Natural killer cell (primary cell): Measurements from ENCODE around the gene STK32B. TPM values are rescaled to one million over a fixed set of nuclear protein-coding genes. Genes with fewer than 3 reads are reported as not detected.

Experiments
- ATAC-seq, 3 donors: fragments of 150-1000 bp in 2 of 3; fragments of 200-7000 bp in 1 of 3; cut with Tn5 transposase; 1 replicate in 1 of 3; 2 replicates in 2 of 3; pipeline ENCODE4 v1.10.0; 2021; ENCODE audit warnings: mild to moderate bottlenecking in 2 of 3, moderate library complexity in 2 of 3
- DNase-seq, 2 donors: peaks; one replicate each; pipeline versions ENCODE4 v3.0.0 to v3.0.0-alpha.2; 2013 to 2021; ENCODE audit warnings: mixed read lengths in 1 of 2
- H3K27ac ChIP-seq: one replicate; pipeline ENCODE4 v1.5.1; 2013; ENCODE audit warnings: mild to moderate bottlenecking, low read length
- H3K27me3 ChIP-seq: one replicate; pipeline ENCODE4 v1.6.1; 2013; ENCODE audit warnings: low read length; ENCODE audit not compliant: control insufficient read depth, insufficient read depth
- H3K36me3 ChIP-seq: one replicate; pipeline ENCODE4 v1.6.1; 2013; ENCODE audit warnings: low read length; ENCODE audit not compliant: control insufficient read depth, insufficient read depth
- H3K4me1 ChIP-seq: one replicate; pipeline ENCODE4 v1.6.1; 2013; ENCODE audit warnings: low read length; ENCODE audit not compliant: control insufficient read depth, insufficient read depth
- H3K4me3 ChIP-seq: one replicate; pipeline ENCODE4 v1.5.1; 2013; ENCODE audit warnings: low read length
- H3K9me3 ChIP-seq: one replicate; pipeline ENCODE4 v1.6.1; 2013; ENCODE audit warnings: low read length; ENCODE audit not compliant: control insufficient read depth, insufficient read depth
- H3K27ac Mint-ChIP-seq, 2 donors: one replicate each; pipeline ENCODE4 v1.8.0; 2022; ENCODE audit warnings: mild to moderate bottlenecking in 2 of 2, mixed read lengths in 2 of 2, moderate library complexity in 1 of 2
- H3K27me3 Mint-ChIP-seq, 2 donors: one replicate each; pipeline ENCODE4 v1.8.0; 2022; ENCODE audit warnings: low read depth in 2 of 2, mixed read lengths in 2 of 2
- H3K36me3 Mint-ChIP-seq: one replicate; pipeline ENCODE4 v1.8.0; 2022; ENCODE audit warnings: mixed read lengths
- H3K4me1 Mint-ChIP-seq, 2 donors: one replicate each; pipeline ENCODE4 v1.8.0; 2022; ENCODE audit warnings: mixed read lengths in 2 of 2
- H3K4me3 Mint-ChIP-seq: one replicate; pipeline ENCODE4 v1.8.0; 2022; ENCODE audit warnings: mild to moderate bottlenecking, moderate library complexity, mixed read lengths
- H3K9me3 Mint-ChIP-seq, 2 donors: one replicate each; pipeline ENCODE4 v1.8.0; 2022; ENCODE audit warnings: mixed read lengths in 2 of 2
- WGBS: methylation state at CpG from one replicate; pipeline ENCODE4 v1.1.7; 2013; ENCODE audit warnings: missing lambda C conversion rate; ENCODE audit not compliant: insufficient coverage; 5-methylcytosine and 5-hydroxymethylcytosine counted together
- intact Hi-C: fragments of 100-400 bp; cut with micrococcal nuclease; formaldehyde crosslinking; loops from one replicate; pipeline ENCODE4 v1.14.2; 2022
- total RNA-seq, 4 donors: library from RNA; stranded (reverse); fragments of 120-200 nt in 1 of 4; gene quantifications; one replicate each; pipeline versions ENCODE4 v1.2.3 to v1.2.4, GENCODE V29; 2013 to 2022
- TF ChIP-seq, protein P1 (sequence below): fragments of 200-600 bp; IDR thresholded peaks from one replicate; pipeline ENCODE4 v1.8.0; 2022; ENCODE audit warnings: antibody characterized with exemption

The STK32B gene
- total RNA-seq, 3 donors from 2014 or later (not counting 1 experiment from before 2014, with no cell fraction given): 0.32 to 0.33 TPM; not detected in 1

- no peaks in the 10 kb centered on the region for H3K36me3 Mint-ChIP-seq
- H3K27me3 Mint-ChIP-seq: peaks cover 6 to 24% of the 10 kb centered on the region in 2 donors
- ATAC-seq (no peak), DNase-seq (no peak)
- H3K4me1 ChIP-seq: no peaks in the 10 kb centered on the region
- TF ChIP-seq, protein P1, sequence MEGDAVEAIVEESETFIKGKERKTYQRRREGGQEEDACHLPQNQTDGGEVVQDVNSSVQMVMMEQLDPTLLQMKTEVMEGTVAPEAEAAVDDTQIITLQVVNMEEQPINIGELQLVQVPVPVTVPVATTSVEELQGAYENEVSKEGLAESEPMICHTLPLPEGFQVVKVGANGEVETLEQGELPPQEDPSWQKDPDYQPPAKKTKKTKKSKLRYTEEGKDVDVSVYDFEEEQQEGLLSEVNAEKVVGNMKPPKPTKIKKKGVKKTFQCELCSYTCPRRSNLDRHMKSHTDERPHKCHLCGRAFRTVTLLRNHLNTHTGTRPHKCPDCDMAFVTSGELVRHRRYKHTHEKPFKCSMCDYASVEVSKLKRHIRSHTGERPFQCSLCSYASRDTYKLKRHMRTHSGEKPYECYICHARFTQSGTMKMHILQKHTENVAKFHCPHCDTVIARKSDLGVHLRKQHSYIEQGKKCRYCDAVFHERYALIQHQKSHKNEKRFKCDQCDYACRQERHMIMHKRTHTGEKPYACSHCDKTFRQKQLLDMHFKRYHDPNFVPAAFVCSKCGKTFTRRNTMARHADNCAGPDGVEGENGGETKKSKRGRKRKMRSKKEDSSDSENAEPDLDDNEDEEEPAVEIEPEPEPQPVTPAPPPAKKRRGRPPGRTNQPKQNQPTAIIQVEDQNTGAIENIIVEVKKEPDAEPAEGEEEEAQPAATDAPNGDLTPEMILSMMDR: no peak
- H3K4me3 ChIP-seq: no peak overlapping the region
- intact Hi-C loops: no loop called here
- H3K9me3 Mint-ChIP-seq: peaks cover 0 to 1% of the 10 kb centered on the region in 2 donors
- H3K27me3 ChIP-seq: no peaks in the 10 kb centered on the region
- no peak overlapping the region for H3K4me3 Mint-ChIP-seq
- no peak overlapping the region for H3K27ac Mint-ChIP-seq
- no peaks in the 10 kb centered on the region for H3K36me3 ChIP-seq
- WGBS: 94% methylated on average over 1 of the region's 2 CpGs
- no peaks in the 10 kb centered on the region for H3K4me1 Mint-ChIP-seq
- H3K27ac ChIP-seq: no peak overlapping the region
- no peaks in the 10 kb centered on the region for H3K9me3 ChIP-seq
Observed at GRCh38 chr4:5215321-5215720, 164.0 kb downstream of the STK32B start.

DNA sequence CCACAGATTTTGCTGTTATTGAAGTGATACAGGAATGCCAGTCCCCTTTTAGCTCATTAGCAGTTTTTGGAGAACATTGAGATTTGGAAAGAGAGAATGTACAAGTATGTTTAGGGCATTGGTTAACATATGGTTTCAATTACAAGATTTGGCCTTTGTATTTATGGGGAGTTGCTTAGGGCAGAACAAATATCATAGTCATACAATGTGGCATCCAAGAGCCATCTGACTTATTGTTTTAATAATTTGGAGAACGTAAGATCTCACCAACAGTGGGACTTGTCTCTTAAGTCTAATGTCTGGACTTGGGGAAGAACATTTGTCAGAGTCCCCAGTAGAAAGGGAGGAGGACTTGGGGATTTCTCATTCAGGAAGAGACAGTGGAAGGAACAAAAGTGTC, 166.1 kb downstream of the STK32B start:
- DNase-seq (no peak), ATAC-seq (no peak)
- TF ChIP-seq, protein P1: no peak
- H3K9me3 Mint-ChIP-seq: peaks cover 0 to 6% of the 10 kb centered on the region in 2 donors
- peaks cover 4% of the 10 kb centered on the region for H3K9me3 ChIP-seq
- 94% methylated on average over 1 of the region's 1 CpG for WGBS
- intact Hi-C loops: no loop called here
- H3K36me3 ChIP-seq: no peaks in the 10 kb centered on the region
- no peak overlapping the region for H3K27ac ChIP-seq
- no peaks in the 10 kb centered on the region for H3K4me1 Mint-ChIP-seq
- no peaks in the 10 kb centered on the region for H3K27me3 ChIP-seq
- peaks cover 2 to 24% of the 10 kb centered on the region in 2 donors for H3K27me3 Mint-ChIP-seq
- no peak overlapping the region for H3K4me3 ChIP-seq
- no peak overlapping the region for H3K4me3 Mint-ChIP-seq
- peaks cover 6% of the 10 kb centered on the region for H3K36me3 Mint-ChIP-seq
- no peaks in the 10 kb centered on the region for H3K4me1 ChIP-seq
- no peak overlapping the region for H3K27ac Mint-ChIP-seq

DNA sequence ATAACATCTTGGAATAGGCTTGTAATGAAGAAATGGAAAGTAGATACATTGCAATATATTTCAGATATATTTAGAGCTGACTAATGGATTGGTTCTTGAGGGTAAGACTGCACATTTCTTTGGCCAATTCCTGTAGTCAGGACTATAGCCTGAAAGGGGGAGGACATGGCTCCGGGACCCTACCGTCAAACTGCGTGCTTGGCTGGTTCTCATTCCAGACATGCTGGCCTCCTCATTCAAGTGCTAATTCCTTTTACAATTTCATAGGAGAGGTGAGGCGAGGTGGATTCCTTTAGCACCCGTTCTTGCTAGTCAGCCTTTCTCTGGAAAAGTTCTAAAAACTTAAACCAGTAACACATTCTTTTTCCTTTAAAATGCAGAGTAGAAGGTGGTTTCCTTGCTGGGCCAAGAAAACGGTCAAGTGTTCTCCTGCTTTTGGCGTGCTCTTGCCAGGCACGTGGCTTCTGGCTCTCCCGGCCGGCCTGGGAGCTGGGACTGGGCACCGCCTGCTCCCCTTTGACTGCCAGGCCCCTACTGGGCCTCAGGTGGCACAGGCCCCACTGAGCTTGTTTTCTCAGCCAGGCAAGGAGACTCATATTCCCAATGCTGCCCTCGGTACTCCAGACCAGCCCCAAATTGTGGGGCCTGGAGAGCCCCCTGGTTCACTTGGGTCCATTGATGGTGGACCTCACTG, 167.2 kb downstream of the STK32B start:
- no peaks in the 10 kb centered on the region for H3K27me3 ChIP-seq
- Mint-ChIP-seq H3K27ac (no peak overlapping the region), H3K36me3 (peaks cover 6% of the 10 kb centered on the region), H3K9me3 (peaks cover 2 to 6% of the 10 kb centered on the region in 2 donors), H3K4me3 (no peak overlapping the region), H3K27me3 (peaks cover 2 to 24% of the 10 kb centered on the region in 2 donors), H3K4me1 (no peaks in the 10 kb centered on the region)
- H3K4me1 ChIP-seq: no peaks in the 10 kb centered on the region
- no peaks in the 10 kb centered on the region for H3K36me3 ChIP-seq
- DNase-seq (no peak), ATAC-seq (no peak)
- WGBS: 88% methylated on average over 10 of the region's 12 CpGs
- TF ChIP-seq, protein P1: no peak
- H3K9me3 ChIP-seq: peaks cover 4% of the 10 kb centered on the region
- intact Hi-C loops: no loop called here
- H3K4me3 ChIP-seq: no peak overlapping the region
- H3K27ac ChIP-seq: no peak overlapping the region

GRCh38 chr4:5220028-5220427, 168.7 kb downstream of the STK32B start:
- Mint-ChIP-seq H3K4me3 (no peak overlapping the region), H3K4me1 (no peaks in the 10 kb centered on the region), H3K27me3 (peaks cover 0 to 14% of the 10 kb centered on the region in 2 donors), H3K27ac (no peak overlapping the region), H3K36me3 (peaks cover 6% of the 10 kb centered on the region), H3K9me3 (peaks cover 2 to 6% of the 10 kb centered on the region in 2 donors)
- H3K4me3 ChIP-seq: no peak overlapping the region
- no peaks in the 10 kb centered on the region for H3K36me3 ChIP-seq
- no peaks in the 10 kb centered on the region for H3K4me1 ChIP-seq
- intact Hi-C loops: no loop called here
- WGBS: 97% methylated on average over 4 of the region's 4 CpGs
- no peaks in the 10 kb centered on the region for H3K27me3 ChIP-seq
- peaks cover 4% of the 10 kb centered on the region for H3K9me3 ChIP-seq
- DNase-seq (no peak), ATAC-seq (no peak)
- TF ChIP-seq, protein P1: no peak
- H3K27ac ChIP-seq: no peak overlapping the region
